ENCODE results near the gene MXD4.

DNA sequence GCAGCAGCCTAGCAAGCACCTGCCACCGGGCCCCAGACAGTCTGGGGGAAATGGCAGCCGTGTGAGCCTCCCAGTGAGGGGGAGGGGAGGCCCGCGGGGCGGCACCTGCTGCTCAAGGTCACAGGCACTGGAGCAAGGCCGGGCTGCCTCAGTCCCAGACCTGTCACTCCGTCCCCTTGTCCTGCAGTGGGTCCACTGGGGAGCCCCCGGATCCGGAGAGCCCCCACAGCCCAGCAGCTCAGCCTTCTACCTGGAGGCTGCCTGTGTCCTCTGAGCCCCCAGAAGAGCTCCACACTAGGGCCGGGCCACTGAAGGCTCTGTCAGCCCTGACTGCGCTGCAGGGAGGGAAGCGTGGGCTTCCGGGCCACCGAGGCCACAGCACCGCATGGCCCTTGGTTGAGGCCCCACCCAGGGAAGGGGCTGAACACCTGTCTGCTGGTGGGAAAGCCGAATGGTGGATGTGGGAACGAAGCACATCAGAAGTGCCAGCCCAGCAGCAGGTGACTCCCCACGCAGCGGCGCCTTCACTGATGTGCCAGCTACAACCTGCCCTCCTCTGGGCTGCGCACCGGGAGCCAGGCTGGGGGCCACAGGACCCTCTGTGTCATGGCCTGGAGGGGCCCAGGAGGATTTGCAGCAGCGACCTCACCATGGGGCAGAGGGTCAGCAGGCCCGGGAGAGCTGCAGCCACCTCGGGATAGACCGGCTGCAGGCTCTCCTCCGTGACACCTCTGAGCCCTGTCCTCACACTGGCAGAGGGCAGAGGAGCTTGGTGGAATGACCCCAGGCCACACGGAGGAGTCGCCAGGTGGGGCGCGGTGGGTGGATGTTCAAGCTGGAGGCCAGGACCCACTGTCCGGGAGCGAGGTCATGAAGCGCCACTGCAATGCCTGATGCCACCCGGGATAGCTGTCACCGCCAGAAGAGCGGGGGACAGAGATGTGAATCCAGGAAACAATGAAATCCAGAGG, 35.0 kb upstream of the MXD4 start:
- TF ChIP-seq EZH2 (IDR thresholded peaks at IDR 0.05; ENCODE audit: low read length, missing control alignments) (no peak), CTCF (conservative IDR thresholded peaks at IDR 0.05 in 1 of 2, IDR thresholded peaks at IDR 0.05 in 1 of 2; ENCODE audit: low read depth in 1 of 2, low read length in 2 of 2) (no peak)

All from fibroblast of lung (primary cell).